BLaER1 treated with 17β-estradiol and CSF1 and Interleukin-3, amounts not matched to agents 10 nM and 100 nM (cell line): ENCODE results near the gene BNC2.

ENCODE experiments used
- H3K27ac ChIP-seq, 11 experiments: shearing (Covaris generic); formaldehyde crosslinking; 2 replicates each; pipeline ENCODE4 v1.8.1; 2022
- H3K27me3 ChIP-seq, 11 experiments: shearing (Covaris generic); formaldehyde crosslinking; 2 replicates each; pipeline ENCODE4 v1.8.1; 2022
- H3K36me3 ChIP-seq, 11 experiments: shearing (Covaris generic); formaldehyde crosslinking; 2 replicates each; pipeline ENCODE4 v1.8.1; 2022
- H3K4me1 ChIP-seq, 10 experiments: shearing (Covaris generic); formaldehyde crosslinking; 2 replicates each; pipeline ENCODE4 v1.8.1; 2022
- H3K4me2 ChIP-seq, 11 experiments: shearing (Covaris generic); formaldehyde crosslinking; 2 replicates each; pipeline ENCODE4 v1.8.1; 2022
- H3K4me3 ChIP-seq, 10 experiments: shearing (Covaris generic); formaldehyde crosslinking; 2 replicates each; pipeline ENCODE4 v1.8.1; 2022
- H3K9ac ChIP-seq, 11 experiments: shearing (Covaris generic); formaldehyde crosslinking; 2 replicates each; pipeline ENCODE4 v1.8.1; 2022
- H3K9me3 ChIP-seq, 11 experiments: shearing (Covaris generic); formaldehyde crosslinking; replicated peaks in 1 of 11; 2 replicates each; pipeline ENCODE4 v1.8.1; 2022
- H4K20me1 ChIP-seq, 11 experiments: shearing (Covaris generic); formaldehyde crosslinking; 2 replicates each; pipeline ENCODE4 v1.8.1; 2022
- Cebpa-rat ChIP-seq, 11 experiments: shearing (Covaris generic); IDR thresholded peaks; 2 replicates each; pipeline ENCODE4 v1.8.1; 2022

BNC2 gene

GRCh38 chr9:16825971-16826625 lies 44.4 kb downstream of the BNC2 start:
- no peak overlapping the region for H3K4me2 ChIP-seq
- H3K4me3 ChIP-seq: no peak overlapping the region
- no peak overlapping the region for H3K27ac ChIP-seq
- H3K27me3 ChIP-seq: no peaks in the 10 kb centered on the region
- H3K4me1 ChIP-seq: peaks cover 0 to 5% (median 0%) of the 10 kb centered on the region in 10 experiments; a peak in 2 of 20 replicates
- no peak overlapping the region for H3K9ac ChIP-seq
- TF ChIP-seq Cebpa-rat (IDR thresholded peaks at IDR 0.05): no peak
- H3K36me3 ChIP-seq: 0 out of 22 replicates have a peak, but pooled peaks cover 0 to 3% (median 0%) of the 10 kb centered on the region in 11 experiments
- peaks cover 0 to 25% (median 0%) of the 10 kb centered on the region in 11 experiments; a peak in 3 of 22 replicates for H4K20me1 ChIP-seq
- H3K9me3 ChIP-seq: no peaks in the 10 kb centered on the region

- no peak overlapping the region for H3K4me2 ChIP-seq
- peaks cover 0 to 5% (median 0%) of the 10 kb centered on the region in 10 experiments; a peak in 2 of 20 replicates for H3K4me1 ChIP-seq
- no peaks in the 10 kb centered on the region for H3K9me3 ChIP-seq
- TF ChIP-seq Cebpa-rat (IDR thresholded peaks at IDR 0.05): no peak
- no peak overlapping the region for H3K27ac ChIP-seq
- H3K9ac ChIP-seq: no peak overlapping the region
- 0 out of 22 replicates have a peak, but pooled peaks cover 0 to 3% (median 0%) of the 10 kb centered on the region in 11 experiments for H3K36me3 ChIP-seq
- no peaks in the 10 kb centered on the region for H3K27me3 ChIP-seq
- no peak overlapping the region for H3K4me3 ChIP-seq
- H4K20me1 ChIP-seq: peaks cover 0 to 25% (median 0%) of the 10 kb centered on the region in 11 experiments; a peak in 3 of 22 replicates
Observed at GRCh38 chr9:16825331-16825725, 45.1 kb downstream of the BNC2 start.

- Histone ChIP-seq H3K9me3 (no peaks in the 10 kb centered on the region), H3K27me3 (no peaks in the 10 kb centered on the region), H3K9ac (no peak overlapping the region), H3K4me1 (peaks cover 0 to 5% (median 0%) of the 10 kb centered on the region in 10 experiments; a peak in 2 of 20 replicates), H3K27ac (no peak overlapping the region), H3K36me3 (0 out of 22 replicates have a peak, but pooled peaks cover 0 to 3% (median 0%) of the 10 kb centered on the region in 11 experiments), H3K4me3 (no peak overlapping the region), H3K4me2 (no peak overlapping the region; a peak in 1 of 22 replicates), H4K20me1 (peaks cover 0 to 25% (median 0%) of the 10 kb centered on the region in 11 experiments; a peak in 3 of 22 replicates)
- no peak for TF ChIP-seq Cebpa-rat (IDR thresholded peaks at IDR 0.05)
Observed at GRCh38 chr9:16824545-16825330, 45.7 kb downstream of the BNC2 start.

- peaks cover 0 to 25% (median 0%) of the 10 kb centered on the region in 11 experiments; a peak in 3 of 22 replicates for H4K20me1 ChIP-seq
- H3K4me3 ChIP-seq: no peak overlapping the region
- no peak overlapping the region for H3K27ac ChIP-seq
- H3K36me3 ChIP-seq: 0 out of 22 replicates have a peak, but pooled peaks cover 0 to under 1% (median 0%) of the 10 kb centered on the region in 11 experiments
- no peaks in the 10 kb centered on the region for H3K9me3 ChIP-seq
- no peak for TF ChIP-seq Cebpa-rat (IDR thresholded peaks at IDR 0.05)
- H3K4me2 ChIP-seq: no peak overlapping the region
- H3K4me1 ChIP-seq: peaks cover 0 to 5% (median 0%) of the 10 kb centered on the region in 10 experiments; a peak in 2 of 20 replicates
- no peak overlapping the region for H3K9ac ChIP-seq
- H3K27me3 ChIP-seq: no peaks in the 10 kb centered on the region
Observed at GRCh38 chr9:16823906-16824305, 46.6 kb downstream of the BNC2 start.

DNA sequence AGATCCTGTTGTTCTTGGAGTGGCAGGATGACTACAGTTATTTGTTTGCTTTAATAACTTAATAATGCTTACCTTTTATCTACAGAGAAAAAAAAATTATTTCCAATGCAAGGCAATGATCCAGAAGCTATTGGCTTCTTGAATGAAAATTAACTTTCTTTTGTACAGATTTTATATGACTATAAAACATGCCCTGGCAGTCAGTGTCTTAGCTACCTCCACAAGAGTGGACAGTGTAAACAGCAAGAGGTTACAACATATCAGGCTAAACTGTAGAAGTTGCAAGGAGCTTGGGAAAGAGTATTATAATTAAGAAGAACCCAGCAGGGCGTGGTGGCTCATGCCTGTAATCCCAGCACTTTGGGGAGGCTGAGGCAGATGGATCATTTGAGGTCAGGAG lies 49.1 kb downstream of the BNC2 start:
- no peaks in the 10 kb centered on the region for H3K36me3 ChIP-seq
- no peaks in the 10 kb centered on the region for H3K27me3 ChIP-seq
- TF ChIP-seq Cebpa-rat (IDR thresholded peaks at IDR 0.05): no peak
- H3K4me3 ChIP-seq: no peak overlapping the region
- no peak overlapping the region for H3K9ac ChIP-seq
- H3K4me1 ChIP-seq: peaks cover 0 to 5% (median 0%) of the 10 kb centered on the region in 10 experiments; a peak in 2 of 20 replicates
- H3K4me2 ChIP-seq: no peak overlapping the region
- H3K27ac ChIP-seq: no peak overlapping the region
- H3K9me3 ChIP-seq: no peaks in the 10 kb centered on the region
- H4K20me1 ChIP-seq: peaks cover 0 to 29% (median 0%) of the 10 kb centered on the region in 11 experiments; a peak in 3 of 22 replicates

GRCh38 chr9:16817514-16817913 lies 53.0 kb downstream of the BNC2 start:
- no peak overlapping the region for H3K4me3 ChIP-seq
- no peak overlapping the region for H3K4me2 ChIP-seq
- no peaks in the 10 kb centered on the region for H3K27me3 ChIP-seq
- no peak overlapping the region for H3K27ac ChIP-seq
- no peak for TF ChIP-seq Cebpa-rat (IDR thresholded peaks at IDR 0.05)
- no peak overlapping the region for H3K9ac ChIP-seq
- H4K20me1 ChIP-seq: peaks cover 0 to 9% (median 0%) of the 10 kb centered on the region in 11 experiments; a peak in 1 of 22 replicates
- no peaks in the 10 kb centered on the region for H3K4me1 ChIP-seq
- H3K9me3 ChIP-seq: no peaks in the 10 kb centered on the region
- no peaks in the 10 kb centered on the region for H3K36me3 ChIP-seq

GRCh38 chr9:16817002-16817401 lies 53.5 kb downstream of the BNC2 start:
- Histone ChIP-seq H3K4me3 (no peak overlapping the region), H3K27ac (no peak overlapping the region)
- no peak for TF ChIP-seq Cebpa-rat (IDR thresholded peaks at IDR 0.05)

DNA sequence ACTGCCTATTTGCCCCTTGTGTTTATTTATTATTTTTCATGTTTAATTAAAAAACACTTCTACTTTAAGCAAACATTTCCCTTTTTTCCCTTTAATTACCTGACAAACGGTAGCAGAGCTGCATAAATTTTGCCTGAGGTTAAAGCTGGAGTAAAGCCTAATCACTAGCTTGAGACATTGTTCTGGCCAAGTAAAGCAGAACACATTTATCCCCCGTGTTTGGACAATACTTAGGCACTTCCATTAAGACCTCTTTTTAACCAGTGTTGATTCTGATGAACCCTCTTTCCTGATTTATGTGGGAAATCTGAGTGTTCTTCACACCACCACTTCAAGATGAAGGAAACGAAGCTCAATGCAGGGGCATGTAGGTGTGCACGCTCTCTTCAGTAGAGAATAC lies 54.5 kb downstream of the BNC2 start:
- Histone ChIP-seq H3K27me3 (no peaks in the 10 kb centered on the region), H3K4me1 (no peaks in the 10 kb centered on the region), H3K4me3 (no peak overlapping the region), H3K9ac (no peak overlapping the region), H3K36me3 (no peaks in the 10 kb centered on the region), H4K20me1 (peaks cover 0 to 3% (median 0%) of the 10 kb centered on the region in 11 experiments; a peak in 2 of 22 replicates), H3K4me2 (no peak overlapping the region), H3K27ac (no peak overlapping the region), H3K9me3 (no peaks in the 10 kb centered on the region)
- TF ChIP-seq Cebpa-rat (IDR thresholded peaks at IDR 0.05): no peak

More at GRCh38 chr9:16817002-16817401, 53.5 kb downstream of the BNC2 start:
- Histone ChIP-seq H3K36me3 (no peaks in the 10 kb centered on the region), H3K9me3 (no peaks in the 10 kb centered on the region), H3K27me3 (no peaks in the 10 kb centered on the region), H3K4me1 (no peaks in the 10 kb centered on the region), H4K20me1 (peaks cover 0 to 5% (median 0%) of the 10 kb centered on the region in 11 experiments; a peak in 2 of 22 replicates), H3K9ac (no peak overlapping the region), H3K4me2 (no peak overlapping the region)

DNA sequence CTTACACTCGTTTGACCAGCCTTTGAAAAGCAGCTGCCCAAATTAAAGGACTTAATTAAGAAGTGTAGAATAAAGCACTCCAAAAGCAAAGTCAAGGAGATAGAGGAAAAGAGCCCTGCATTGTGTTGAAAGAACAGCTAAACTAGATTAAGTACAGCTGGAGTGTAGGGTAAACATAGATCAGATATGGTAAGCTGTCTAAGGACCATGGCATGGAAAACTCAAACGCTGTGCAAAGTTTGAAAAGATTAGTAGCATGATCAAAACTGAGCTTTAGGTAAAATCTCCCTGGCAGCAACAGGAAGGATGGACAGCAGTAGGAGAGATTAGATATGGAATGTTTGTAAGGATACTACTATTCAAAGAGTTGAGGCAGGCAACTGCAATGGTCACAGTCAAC lies 55.4 kb downstream of the BNC2 start:
- H4K20me1 ChIP-seq: peaks cover 0 to 3% (median 0%) of the 10 kb centered on the region in 11 experiments; a peak in 2 of 22 replicates
- no peak overlapping the region for H3K27ac ChIP-seq
- no peaks in the 10 kb centered on the region for H3K36me3 ChIP-seq
- no peak overlapping the region for H3K9ac ChIP-seq
- no peaks in the 10 kb centered on the region for H3K4me1 ChIP-seq
- H3K27me3 ChIP-seq: no peaks in the 10 kb centered on the region
- no peak overlapping the region for H3K4me3 ChIP-seq
- TF ChIP-seq Cebpa-rat (IDR thresholded peaks at IDR 0.05): no peak
- no peak overlapping the region for H3K4me2 ChIP-seq
- H3K9me3 ChIP-seq: no peaks in the 10 kb centered on the region
